Sigmoid colon (tissue), 4 donors: ENCODE results near the gene GALM.

Experiments
- EP300 ChIP-seq, 4 donors: sonication (generic); formaldehyde crosslinking; IDR thresholded peaks; one replicate each; pipeline ENCODE4 v1.6.1; 2017; ENCODE audit warnings: antibody characterized with exemption in 4 of 4
- POLR2A ChIP-seq, 2 donors: fragments of 450-650 bp; IDR thresholded peaks; one replicate each; pipeline ENCODE4 v1.6.1; 2016; ENCODE audit warnings: antibody characterized with exemption in 2 of 2, mild to moderate bottlenecking in 2 of 2, moderate library complexity in 2 of 2
- POLR2AphosphoS5 ChIP-seq, 4 donors: sonication (generic); formaldehyde crosslinking; IDR thresholded peaks; one replicate each; pipeline ENCODE4 v1.6.1; 2017; ENCODE audit warnings: antibody characterized with exemption in 4 of 4
- TF ChIP-seq, protein P1 (sequence below), 4 experiments: fragments of 450-650 bp in 3 of 4; fragments of 200-600 bp in 1 of 4; IDR thresholded peaks; one replicate each; pipeline ENCODE4 v1.5.1; 2016 to 2019; ENCODE audit warnings: antibody characterized with exemption in 4 of 4, mild to moderate bottlenecking in 3 of 4, moderate library complexity in 2 of 4

- TF ChIP-seq, protein P1, sequence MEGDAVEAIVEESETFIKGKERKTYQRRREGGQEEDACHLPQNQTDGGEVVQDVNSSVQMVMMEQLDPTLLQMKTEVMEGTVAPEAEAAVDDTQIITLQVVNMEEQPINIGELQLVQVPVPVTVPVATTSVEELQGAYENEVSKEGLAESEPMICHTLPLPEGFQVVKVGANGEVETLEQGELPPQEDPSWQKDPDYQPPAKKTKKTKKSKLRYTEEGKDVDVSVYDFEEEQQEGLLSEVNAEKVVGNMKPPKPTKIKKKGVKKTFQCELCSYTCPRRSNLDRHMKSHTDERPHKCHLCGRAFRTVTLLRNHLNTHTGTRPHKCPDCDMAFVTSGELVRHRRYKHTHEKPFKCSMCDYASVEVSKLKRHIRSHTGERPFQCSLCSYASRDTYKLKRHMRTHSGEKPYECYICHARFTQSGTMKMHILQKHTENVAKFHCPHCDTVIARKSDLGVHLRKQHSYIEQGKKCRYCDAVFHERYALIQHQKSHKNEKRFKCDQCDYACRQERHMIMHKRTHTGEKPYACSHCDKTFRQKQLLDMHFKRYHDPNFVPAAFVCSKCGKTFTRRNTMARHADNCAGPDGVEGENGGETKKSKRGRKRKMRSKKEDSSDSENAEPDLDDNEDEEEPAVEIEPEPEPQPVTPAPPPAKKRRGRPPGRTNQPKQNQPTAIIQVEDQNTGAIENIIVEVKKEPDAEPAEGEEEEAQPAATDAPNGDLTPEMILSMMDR (IDR thresholded peaks at IDR 0.05), result no peak
- TF ChIP-seq POLR2AphosphoS5 (IDR thresholded peaks at IDR 0.05) (no peak), POLR2A (IDR thresholded peaks at IDR 0.05) (no peak), EP300 (IDR thresholded peaks at IDR 0.05) (no peak)
Observed at GRCh38 chr2:38700113-38700785, 34.3 kb downstream of the GALM start.
